HEK293 (cell line): ENCODE measurements around the gene FHIT.

ENCODE experiments used
- CTCF ChIA-PET: fragments of 350-600 bp; formaldehyde crosslinking; extraction: SDS; loops from one replicate; lab custom pipeline; 2021; ENCODE audit warnings: antibody characterized with exemption; lab: Yijun Ruan, JAX
- POLR2A ChIA-PET: fragments of 300-600 bp; formaldehyde crosslinking; extraction: SDS; loops from one replicate; lab custom pipeline; 2020; ENCODE audit warnings: antibody characterized with exemption, inconsistent platforms; lab: Yijun Ruan, JAX
- H3K27ac ChIP-seq: fragments of 200-500 bp; sonication (Bioruptor generic); 2 replicates; pipeline ENCODE4 v1.5.1; 2014; ENCODE audit warnings: low read depth, low read length, control low read depth, inconsistent platforms; ENCODE audit errors: extremely low read depth
- H3K36me3 ChIP-seq, 2 experiments: fragments of 200-500 bp in 1 of 2; sonication (Bioruptor generic) in 1 of 2; 1 replicate in 1 of 2; 2 replicates in 1 of 2; pipeline ENCODE4 v1.5.1; 2014 to 2017; ENCODE audit warnings: inconsistent platforms in 2 of 2, low read length in 2 of 2; ENCODE audit not compliant: control insufficient read depth in 2 of 2, insufficient read depth in 1 of 2
- H3K4me1 ChIP-seq: fragments of 200-500 bp; sonication (Bioruptor generic); 2 replicates; pipeline ENCODE4 v1.5.1; 2014; ENCODE audit warnings: mild to moderate bottlenecking, low read length, inconsistent platforms; ENCODE audit not compliant: control insufficient read depth, insufficient read depth
- H3K4me3 ChIP-seq: 2 replicates; pipeline ENCODE4 v1.5.1; 2011; ENCODE audit warnings: low read depth, mild to moderate bottlenecking, control low read depth, low read length, moderate library complexity
- H3K9me3 ChIP-seq: fragments of 200-500 bp; sonication (Bioruptor generic); 2 replicates; pipeline ENCODE4 v1.5.1; 2014; ENCODE audit warnings: low read depth, low read length, inconsistent platforms; ENCODE audit not compliant: control insufficient read depth, insufficient read depth
- GLIS1 ChIP-seq: fragments of 450-650 bp; formaldehyde crosslinking; IDR thresholded peaks from 2 replicates; pipeline ENCODE4 v1.5.1; 2016; ENCODE audit warnings: missing biosample characterization, missing genetic modification characterization
- HOXD13 ChIP-seq: sonication (generic); formaldehyde crosslinking; IDR thresholded peaks from 2 replicates; pipeline ENCODE4 v1.8.0; 2022; ENCODE audit warnings: missing genetic modification reagents, borderline replicate concordance
- PBX3 ChIP-seq: sonication (generic); formaldehyde crosslinking; IDR thresholded peaks from 2 replicates; pipeline ENCODE4 v1.8.1; 2022; ENCODE audit warnings: mild to moderate bottlenecking, moderate library complexity, missing genetic modification reagents
- RBAK ChIP-seq: fragments of 450-650 bp; formaldehyde crosslinking; IDR thresholded peaks from 2 replicates; pipeline ENCODE4 v1.5.1; 2016; ENCODE audit warnings: missing biosample characterization, missing genetic modification characterization
- SCRT1 ChIP-seq: fragments of 450-650 bp; formaldehyde crosslinking; IDR thresholded peaks from 2 replicates; pipeline ENCODE4 v1.5.1; 2016; ENCODE audit warnings: missing biosample characterization, missing genetic modification characterization, borderline replicate concordance
- SP7 ChIP-seq: fragments of 450-650 bp; formaldehyde crosslinking; IDR thresholded peaks from 2 replicates; pipeline ENCODE4 v1.5.1; 2016; ENCODE audit warnings: missing biosample characterization, missing genetic modification characterization
- ZBTB1 ChIP-seq: fragments of 450-650 bp; formaldehyde crosslinking; IDR thresholded peaks from 2 replicates; pipeline ENCODE4 v1.5.1; 2016; ENCODE audit warnings: missing biosample characterization, missing genetic modification characterization
- ZBTB21 ChIP-seq: fragments of 450-650 bp; formaldehyde crosslinking; IDR thresholded peaks from 2 replicates; pipeline ENCODE4 v1.5.1; 2017; ENCODE audit warnings: missing biosample characterization, missing genetic modification characterization
- ZBTB48 ChIP-seq: fragments of 450-650 bp; formaldehyde crosslinking; IDR thresholded peaks from 2 replicates; pipeline ENCODE4 v1.5.1; 2016; ENCODE audit warnings: missing biosample characterization, missing genetic modification characterization
- ZNF211 ChIP-seq: fragments of 450-650 bp; formaldehyde crosslinking; IDR thresholded peaks from 2 replicates; pipeline ENCODE4 v1.5.1; 2016; ENCODE audit warnings: low read depth, missing biosample characterization, missing genetic modification characterization
- ZNF24 ChIP-seq: fragments of 450-650 bp; formaldehyde crosslinking; IDR thresholded peaks from 2 replicates; pipeline ENCODE4 v1.5.1; 2016; ENCODE audit warnings: missing biosample characterization, missing genetic modification characterization
- ZNF302 ChIP-seq: fragments of 450-650 bp; formaldehyde crosslinking; IDR thresholded peaks from 2 replicates; pipeline ENCODE4 v1.5.1; 2016; ENCODE audit warnings: missing biosample characterization, missing genetic modification characterization, low read depth
- ZNF362 ChIP-seq: fragments of 450-650 bp; formaldehyde crosslinking; IDR thresholded peaks from 2 replicates; pipeline ENCODE4 v1.5.1; 2016; ENCODE audit warnings: missing biosample characterization, missing genetic modification characterization
- ZNF426 ChIP-seq: fragments of 450-650 bp; formaldehyde crosslinking; IDR thresholded peaks from 2 replicates; pipeline ENCODE4 v1.5.1; 2017; ENCODE audit warnings: missing biosample characterization, missing genetic modification characterization, mild to moderate bottlenecking, inconsistent platforms, moderate library complexity
- ZNF473 ChIP-seq: fragments of 450-650 bp; formaldehyde crosslinking; IDR thresholded peaks from 2 replicates; pipeline ENCODE4 v1.5.1; 2017; ENCODE audit warnings: missing biosample characterization, missing genetic modification characterization
- ZNF521 ChIP-seq: fragments of 450-650 bp; formaldehyde crosslinking; IDR thresholded peaks from 2 replicates; pipeline ENCODE4 v1.5.1; 2017; ENCODE audit warnings: missing biosample characterization, mild to moderate bottlenecking, missing genetic modification characterization
- ZNF561 ChIP-seq: fragments of 450-650 bp; IDR thresholded peaks from 2 replicates; pipeline ENCODE4 v1.5.1; 2018; ENCODE audit warnings: missing biosample characterization, missing genetic modification characterization, borderline replicate concordance
- ZNF585B ChIP-seq: fragments of 450-650 bp; formaldehyde crosslinking; IDR thresholded peaks from 2 replicates; pipeline ENCODE4 v1.5.1; 2016; ENCODE audit warnings: missing biosample characterization, missing genetic modification characterization
- ZNF600 ChIP-seq: fragments of 450-650 bp; formaldehyde crosslinking; IDR thresholded peaks from 2 replicates; pipeline ENCODE4 v1.5.1; 2016; ENCODE audit warnings: missing biosample characterization, missing genetic modification characterization
- ZNF664 ChIP-seq: fragments of 450-650 bp; formaldehyde crosslinking; IDR thresholded peaks from 2 replicates; pipeline ENCODE4 v1.5.1; 2016; ENCODE audit warnings: missing biosample characterization, missing genetic modification characterization
- ZNF677 ChIP-seq: fragments of 450-650 bp; IDR thresholded peaks from 2 replicates; pipeline ENCODE4 v1.5.0; 2018; ENCODE audit warnings: missing biosample characterization, mild to moderate bottlenecking, missing genetic modification characterization, moderate library complexity
- TF ChIP-seq, protein P1 (sequence below): fragments of 450-650 bp; formaldehyde crosslinking; IDR thresholded peaks from 2 replicates; pipeline ENCODE4 v1.5.1; 2016; ENCODE audit warnings: missing biosample characterization, missing genetic modification characterization

FHIT gene

DNA sequence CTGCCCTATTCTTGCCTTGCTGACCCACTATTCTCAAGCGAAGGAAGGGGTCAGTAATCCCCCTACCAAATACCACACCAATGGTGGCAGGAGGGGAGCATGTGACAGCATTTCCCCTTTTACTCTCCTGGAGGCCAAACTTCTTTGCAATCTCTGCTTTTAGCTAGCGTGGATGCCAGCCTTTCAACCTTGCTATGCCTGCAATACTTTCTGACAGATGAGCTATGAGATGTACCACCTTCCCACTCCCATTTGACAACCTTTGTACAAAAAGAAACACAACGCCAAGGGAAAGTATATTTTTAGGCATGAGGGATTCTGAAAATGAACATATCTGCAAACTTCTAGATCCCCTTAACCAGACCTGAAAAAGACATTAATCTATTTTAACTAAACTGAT is 302.1 kb downstream of the FHIT start:
- no peak for TF ChIP-seq ZNF585B (tag by site-specific recombination)
- TF ChIP-seq SP7 (tag by site-specific recombination), result no peak
- TF ChIP-seq, protein P1, sequence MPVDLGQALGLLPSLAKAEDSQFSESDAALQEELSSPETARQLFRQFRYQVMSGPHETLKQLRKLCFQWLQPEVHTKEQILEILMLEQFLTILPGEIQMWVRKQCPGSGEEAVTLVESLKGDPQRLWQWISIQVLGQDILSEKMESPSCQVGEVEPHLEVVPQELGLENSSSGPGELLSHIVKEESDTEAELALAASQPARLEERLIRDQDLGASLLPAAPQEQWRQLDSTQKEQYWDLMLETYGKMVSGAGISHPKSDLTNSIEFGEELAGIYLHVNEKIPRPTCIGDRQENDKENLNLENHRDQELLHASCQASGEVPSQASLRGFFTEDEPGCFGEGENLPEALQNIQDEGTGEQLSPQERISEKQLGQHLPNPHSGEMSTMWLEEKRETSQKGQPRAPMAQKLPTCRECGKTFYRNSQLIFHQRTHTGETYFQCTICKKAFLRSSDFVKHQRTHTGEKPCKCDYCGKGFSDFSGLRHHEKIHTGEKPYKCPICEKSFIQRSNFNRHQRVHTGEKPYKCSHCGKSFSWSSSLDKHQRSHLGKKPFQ, result no peak
- no peak for TF ChIP-seq ZBTB48 (tag by site-specific recombination)
- no peak for TF ChIP-seq RBAK (tag by site-specific recombination)
- TF ChIP-seq ZNF664, result no peak
- TF ChIP-seq ZNF362 (tag by site-specific recombination), result no peak
- no peak for TF ChIP-seq ZBTB21 (tag by site-specific recombination)
- no peak for TF ChIP-seq ZNF677
- TF ChIP-seq ZBTB1 (tag by site-specific recombination), result no peak
- no peaks in the 10 kb centered on the region for H3K9me3 ChIP-seq
- H3K36me3 ChIP-seq, result no peaks in the 10 kb centered on the region
- H3K4me1 ChIP-seq, result no peaks in the 10 kb centered on the region
- ChIA-PET POLR2A (no interaction called here), CTCF (interaction anchor here (0.6 to 1.4 kb wide), 4 partner anchors 142 to 902 kb away, joined by 3 to 4 read pairs (median 4); no protein-coding TSS in a partner anchor)
- no peak overlapping the region for H3K4me3 ChIP-seq
- H3K27ac ChIP-seq, result no peak overlapping the region

DNA sequence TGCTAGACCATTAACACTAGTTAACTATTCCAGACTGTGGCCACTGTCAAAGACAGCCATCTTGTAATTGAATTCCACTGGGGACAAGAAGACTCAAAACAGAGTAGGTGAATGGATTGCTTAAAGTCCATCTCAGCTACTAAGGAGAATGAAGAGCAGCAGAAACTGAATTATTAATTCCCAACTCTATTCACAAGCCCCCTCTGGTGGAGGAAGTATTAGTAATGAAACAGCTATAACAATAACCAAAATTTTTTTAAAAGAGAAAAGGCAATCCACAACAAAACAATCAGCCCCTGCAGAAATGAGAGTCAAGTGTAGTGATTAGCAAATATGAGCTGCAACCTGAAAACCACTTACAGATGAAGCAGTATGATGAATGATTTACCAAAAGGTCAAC is 302.8 kb downstream of the FHIT start:
- no peaks in the 10 kb centered on the region for H3K4me1 ChIP-seq
- H3K9me3 ChIP-seq, result no peaks in the 10 kb centered on the region
- ChIA-PET POLR2A (no interaction called here), CTCF (interaction anchor here (0.6 to 1.4 kb wide), 2 partner anchors 141 to 206 kb away, joined by 3 to 4 read pairs; no protein-coding TSS in a partner anchor)
- H3K4me3 ChIP-seq, result no peak overlapping the region
- H3K36me3 ChIP-seq, result no peaks in the 10 kb centered on the region
- TF ChIP-seq ZNF561 (no peak), ZNF24 (tag by site-specific recombination) (no peak), SCRT1 (tag by site-specific recombination) (no peak), PBX3 (CRISPR knock-in tag) (no peak), HOXD13 (no peak), GLIS1 (tag by site-specific recombination) (no peak), ZNF426 (tag by site-specific recombination) (no peak), ZNF600 (tag by site-specific recombination) (no peak), ZNF521 (no peak), ZNF302 (tag by site-specific recombination) (no peak)
- no peak overlapping the region for H3K27ac ChIP-seq

- Histone ChIP-seq H3K36me3 (no peaks in the 10 kb centered on the region), H3K27ac (no peak overlapping the region), H3K9me3 (no peaks in the 10 kb centered on the region), H3K4me1 (peaks cover 6% of the 10 kb centered on the region; the same call in 1 of the 2 replicates), H3K4me3 (no peak overlapping the region)
- ChIA-PET POLR2A (no interaction called here), CTCF (no interaction called here)
- TF ChIP-seq ZNF473, result no peak
- TF ChIP-seq ZNF211 (tag by site-specific recombination), result no peak
These were observed 315.5 kb downstream of the FHIT start for GRCh38 chr3:60935709-60936108.
